ENCODE measurements around the gene RFX3.

RFX3 gene

GRCh38 chr9:3281399-3281798, 244.4 kb downstream of the RFX3 start:
- in situ Hi-C loops (cut with MboI; ENCODE audit: low sequenced_read_pairs): no loop called here
- Histone ChIP-seq H3K4me3 (no peak overlapping the region), H3K36me3 (replicated peaks) (no peaks in the 10 kb centered on the region), H3K27me3 (ENCODE audit: low read depth) (no peaks in the 10 kb centered on the region), H3K4me1 (no peaks in the 10 kb centered on the region), H3K9me3 (no peaks in the 10 kb centered on the region)
- DNase-seq (ENCODE audit: low spot score in 2 of 2): no peak

GRCh38 chr9:3277200-3277599, 248.6 kb downstream of the RFX3 start:
- in situ Hi-C loops (cut with MboI; ENCODE audit: low sequenced_read_pairs): no loop called here
- H3K9me3 ChIP-seq: no peaks in the 10 kb centered on the region
- no peaks in the 10 kb centered on the region for H3K4me1 ChIP-seq
- H3K36me3 ChIP-seq (replicated peaks): 0 out of 2 replicates have a peak, but pooled peaks cover 2% of the 10 kb centered on the region
- DNase-seq (ENCODE audit: low spot score in 2 of 2): no peak
- no peaks in the 10 kb centered on the region for H3K27me3 ChIP-seq (ENCODE audit: low read depth)
- H3K4me3 ChIP-seq: no peak overlapping the region

- in situ Hi-C loops (cut with MboI; ENCODE audit: low sequenced_read_pairs): no loop called here
- Histone ChIP-seq H3K9me3 (no peaks in the 10 kb centered on the region), H3K36me3 (replicated peaks) (0 out of 2 replicates have a peak, but pooled peaks cover 2% of the 10 kb centered on the region), H3K4me1 (no peaks in the 10 kb centered on the region), H3K4me3 (no peak overlapping the region), H3K27me3 (ENCODE audit: low read depth) (no peaks in the 10 kb centered on the region)
- no peak for DNase-seq (ENCODE audit: low spot score in 2 of 2)
These were observed 254.2 kb downstream of the RFX3 start for GRCh38 chr9:3271581-3271980.

- no peaks in the 10 kb centered on the region for H3K27me3 ChIP-seq (ENCODE audit: low read depth)
- H3K36me3 ChIP-seq (replicated peaks): 0 out of 2 replicates have a peak, but pooled peaks cover 2% of the 10 kb centered on the region
- H3K4me3 ChIP-seq: no peak overlapping the region
- no peak for DNase-seq (ENCODE audit: low spot score in 2 of 2)
- no peaks in the 10 kb centered on the region for H3K4me1 ChIP-seq
- in situ Hi-C loops (cut with MboI; ENCODE audit: low sequenced_read_pairs): no loop called here
- H3K9me3 ChIP-seq: no peaks in the 10 kb centered on the region
These were observed 254.6 kb downstream of the RFX3 start for GRCh38 chr9:3271157-3271556.

GRCh38 chr9:3268223-3268622, 257.6 kb downstream of the RFX3 start:
- no peaks in the 10 kb centered on the region for H3K36me3 ChIP-seq (replicated peaks)
- DNase-seq (ENCODE audit: low spot score in 2 of 2): no peak
- no peak overlapping the region for H3K4me3 ChIP-seq
- no peaks in the 10 kb centered on the region for H3K9me3 ChIP-seq
- in situ Hi-C loops (cut with MboI; ENCODE audit: low sequenced_read_pairs): no loop called here
- H3K4me1 ChIP-seq: no peaks in the 10 kb centered on the region
- H3K27me3 ChIP-seq (ENCODE audit: low read depth): no peaks in the 10 kb centered on the region; the same call in 1 of the 2 replicates

GRCh38 chr9:3263698-3264097, 262.1 kb downstream of the RFX3 start:
- Histone ChIP-seq H3K36me3 (replicated peaks) (0 out of 2 replicates have a peak, but pooled peaks cover 6% of the 10 kb centered on the region), H3K9me3 (no peaks in the 10 kb centered on the region), H3K4me3 (no peak overlapping the region), H3K4me1 (no peaks in the 10 kb centered on the region), H3K27me3 (ENCODE audit: low read depth) (no peaks in the 10 kb centered on the region; the same call in 1 of the 2 replicates)
- in situ Hi-C loops (cut with MboI; ENCODE audit: low sequenced_read_pairs): no loop called here
- no peak for DNase-seq (ENCODE audit: low spot score in 2 of 2)

DNA sequence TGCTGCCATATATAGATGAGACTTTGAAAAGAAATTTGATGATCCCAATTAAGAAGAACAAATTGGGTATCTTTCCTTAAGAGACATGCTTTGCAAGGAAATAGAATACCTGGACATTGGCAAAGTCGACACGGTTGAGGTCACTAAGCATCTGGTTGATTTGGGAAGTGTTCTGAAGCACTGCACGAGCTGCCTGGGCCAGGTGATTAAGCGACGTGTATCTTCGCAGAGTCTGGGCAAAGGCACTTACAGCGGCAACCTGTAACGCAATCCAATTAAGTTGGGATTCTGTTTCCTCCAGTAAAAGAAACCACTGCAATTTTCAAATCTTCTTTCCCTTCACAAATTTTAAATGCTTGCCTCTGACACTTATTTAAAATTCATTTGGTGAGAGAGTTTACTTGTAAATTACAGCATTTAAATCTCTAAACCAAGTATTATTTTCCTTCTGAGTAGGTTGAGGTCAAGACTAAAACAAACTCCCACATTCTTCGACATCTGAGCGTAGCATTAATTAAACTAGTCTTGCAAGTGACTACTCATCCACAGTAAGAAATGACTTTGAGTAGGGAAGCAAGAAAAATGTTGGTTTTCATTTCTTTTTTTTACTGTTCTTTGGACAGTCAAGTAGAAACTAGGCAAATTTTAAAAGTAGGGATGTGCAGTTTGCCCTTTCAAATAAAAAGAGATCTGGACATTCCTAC, 262.8 kb downstream of the RFX3 start:
- in situ Hi-C loops (cut with MboI; ENCODE audit: low sequenced_read_pairs): no loop called here
- DNase-seq (ENCODE audit: low spot score in 2 of 2): no peak
- Histone ChIP-seq H3K36me3 (replicated peaks) (0 out of 2 replicates have a peak, but pooled peaks cover 6% of the 10 kb centered on the region), H3K9me3 (no peaks in the 10 kb centered on the region), H3K4me3 (no peak overlapping the region), H3K4me1 (no peaks in the 10 kb centered on the region), H3K27me3 (ENCODE audit: low read depth) (no peaks in the 10 kb centered on the region; the same call in 1 of the 2 replicates)

- Histone ChIP-seq H3K4me3 (no peak overlapping the region), H3K27me3 (ENCODE audit: low read depth) (no peaks in the 10 kb centered on the region; the same call in 1 of the 2 replicates), H3K4me1 (no peaks in the 10 kb centered on the region), H3K36me3 (replicated peaks) (0 out of 2 replicates have a peak, but pooled peaks cover 6% of the 10 kb centered on the region), H3K9me3 (no peaks in the 10 kb centered on the region)
- DNase-seq (ENCODE audit: low spot score in 2 of 2): no peak
- in situ Hi-C loops (cut with MboI; ENCODE audit: low sequenced_read_pairs): no loop called here
These were observed 264.3 kb downstream of the RFX3 start for GRCh38 chr9:3261484-3261883.

GRCh38 chr9:3256571-3257330, 269.1 kb downstream of the RFX3 start:
- no peak for DNase-seq (ENCODE audit: low spot score in 2 of 2)
- Histone ChIP-seq H3K27me3 (ENCODE audit: low read depth) (no peaks in the 10 kb centered on the region), H3K4me3 (no peak overlapping the region), H3K4me1 (no peaks in the 10 kb centered on the region), H3K36me3 (replicated peaks) (no peaks in the 10 kb centered on the region), H3K9me3 (no peaks in the 10 kb centered on the region)
- in situ Hi-C loops (cut with MboI; ENCODE audit: low sequenced_read_pairs): no loop called here

GRCh38 chr9:3251309-3251708, 274.5 kb downstream of the RFX3 start:
- no peak for DNase-seq (ENCODE audit: low spot score in 2 of 2)
- in situ Hi-C loops (cut with MboI; ENCODE audit: low sequenced_read_pairs): no loop called here
- no peaks in the 10 kb centered on the region for H3K36me3 ChIP-seq (replicated peaks)
- H3K27me3 ChIP-seq (ENCODE audit: low read depth): no peaks in the 10 kb centered on the region
- H3K4me3 ChIP-seq: no peak overlapping the region
- H3K9me3 ChIP-seq: no peaks in the 10 kb centered on the region
- peaks cover 4% of the 10 kb centered on the region; the same call in 1 of the 2 replicates for H3K4me1 ChIP-seq

- Histone ChIP-seq H3K4me1 (peaks cover 4% of the 10 kb centered on the region; the same call in 1 of the 2 replicates), H3K4me3 (no peak overlapping the region), H3K9me3 (no peaks in the 10 kb centered on the region), H3K27me3 (ENCODE audit: low read depth) (no peaks in the 10 kb centered on the region), H3K36me3 (replicated peaks) (no peaks in the 10 kb centered on the region)
- no peak for DNase-seq (ENCODE audit: low spot score in 2 of 2)
- in situ Hi-C loops (cut with MboI; ENCODE audit: low sequenced_read_pairs): no loop called here
These were observed 275.1 kb downstream of the RFX3 start for GRCh38 chr9:3250741-3251140.

DNA sequence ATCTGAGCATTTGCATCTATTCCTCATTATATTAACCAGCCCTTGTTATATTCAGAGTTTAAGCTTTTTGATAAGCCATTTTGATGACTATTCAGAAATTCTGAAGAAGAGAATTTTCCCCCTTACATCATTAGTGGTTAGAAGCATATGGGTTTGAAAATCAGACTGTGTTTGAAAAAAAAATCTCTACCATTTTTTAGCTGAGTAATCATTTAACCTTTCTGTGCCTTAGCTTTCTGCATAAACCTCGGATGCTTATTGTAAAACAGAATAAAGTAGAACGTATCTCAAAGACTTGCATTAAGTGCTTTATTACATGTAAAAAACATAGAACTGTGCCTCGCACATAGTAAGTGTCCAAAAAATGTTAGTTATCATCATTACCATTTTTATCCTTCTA, 278.6 kb downstream of the RFX3 start:
- Histone ChIP-seq H3K36me3 (replicated peaks) (no peaks in the 10 kb centered on the region), H3K4me1 (peaks cover 4% of the 10 kb centered on the region; the same call in 1 of the 2 replicates), H3K9me3 (no peaks in the 10 kb centered on the region), H3K4me3 (no peak overlapping the region), H3K27me3 (ENCODE audit: low read depth) (no peaks in the 10 kb centered on the region)
- in situ Hi-C loops (cut with MboI; ENCODE audit: low sequenced_read_pairs): loop anchor here (25.0 kb wide), 2 partner anchors 190 to 1115 kb away; no protein-coding TSS in a partner anchor
- DNase-seq (ENCODE audit: low spot score in 2 of 2): no peak

GRCh38 chr9:3246241-3246640, 279.6 kb downstream of the RFX3 start:
- no peak for DNase-seq (ENCODE audit: low spot score in 2 of 2)
- in situ Hi-C loops (cut with MboI; ENCODE audit: low sequenced_read_pairs): loop anchor here (25.0 kb wide), 2 partner anchors 191 to 1116 kb away; no protein-coding TSS in a partner anchor
- H3K4me3 ChIP-seq: no peak overlapping the region
- no peaks in the 10 kb centered on the region for H3K36me3 ChIP-seq (replicated peaks)
- H3K4me1 ChIP-seq: peaks cover 4% of the 10 kb centered on the region; the same call in 1 of the 2 replicates
- H3K9me3 ChIP-seq: no peaks in the 10 kb centered on the region
- H3K27me3 ChIP-seq (ENCODE audit: low read depth): no peaks in the 10 kb centered on the region
